Measurements from ENCODE around the gene DNAH17. TPM values are rescaled to one million over a fixed set of nuclear protein-coding genes. Genes with fewer than 3 reads are reported as not detected.

The DNAH17 gene
- total RNA-seq, 1 donor from 2014 or later = 1.3 TPM

- Mint-ChIP-seq H3K4me1 (ENCODE audit: low read depth, unreplicated experiment) (peaks cover 2% of the 10 kb centered on the region), H3K27me3 (ENCODE audit: unreplicated experiment) (peaks cover 6% of the 10 kb centered on the region), H3K4me3 (ENCODE audit: unreplicated experiment) (no peak overlapping the region), H3K36me3 (ENCODE audit: unreplicated experiment) (no peaks in the 10 kb centered on the region), H3K9me3 (ENCODE audit: unreplicated experiment) (peaks cover 4% of the 10 kb centered on the region), H3K27ac (ENCODE audit: unreplicated experiment) (no peak overlapping the region)
- TF ChIP-seq CTCF (IDR thresholded peaks at IDR 0.05; ENCODE audit: partially characterized antibody, unreplicated experiment) = no peak
- no peak for DNase-seq
Measured at GRCh38 chr17:78585006-78585630, 7.9 kb upstream of the DNAH17 start.

GRCh38 chr17:78583091-78583490 is 5.9 kb upstream of the DNAH17 start:
- TF ChIP-seq CTCF (IDR thresholded peaks at IDR 0.05; ENCODE audit: partially characterized antibody, unreplicated experiment) = no peak
- Mint-ChIP-seq H3K4me1 (ENCODE audit: low read depth, unreplicated experiment) (no peaks in the 10 kb centered on the region), H3K27me3 (ENCODE audit: unreplicated experiment) (peaks cover 6% of the 10 kb centered on the region), H3K36me3 (ENCODE audit: unreplicated experiment) (no peaks in the 10 kb centered on the region), H3K27ac (ENCODE audit: unreplicated experiment) (no peak overlapping the region), H3K4me3 (ENCODE audit: unreplicated experiment) (no peak overlapping the region), H3K9me3 (ENCODE audit: unreplicated experiment) (peaks cover 4% of the 10 kb centered on the region)
- no peak for DNase-seq

GRCh38 chr17:78581304-78581703 is 4.1 kb upstream of the DNAH17 start:
- no peak for TF ChIP-seq CTCF (IDR thresholded peaks at IDR 0.05; ENCODE audit: partially characterized antibody, unreplicated experiment)
- Mint-ChIP-seq H3K36me3 (ENCODE audit: unreplicated experiment) (no peaks in the 10 kb centered on the region), H3K4me1 (ENCODE audit: low read depth, unreplicated experiment) (no peaks in the 10 kb centered on the region), H3K27me3 (ENCODE audit: unreplicated experiment) (peaks cover 4% of the 10 kb centered on the region), H3K4me3 (ENCODE audit: unreplicated experiment) (no peak overlapping the region), H3K9me3 (ENCODE audit: unreplicated experiment) (peaks cover 4% of the 10 kb centered on the region), H3K27ac (ENCODE audit: unreplicated experiment) (no peak overlapping the region)
- no peak for DNase-seq

- no peak overlapping the region for H3K27ac Mint-ChIP-seq (ENCODE audit: unreplicated experiment)
- H3K9me3 Mint-ChIP-seq (ENCODE audit: unreplicated experiment) = peaks cover 4% of the 10 kb centered on the region
- H3K27me3 Mint-ChIP-seq (ENCODE audit: unreplicated experiment) = peaks cover 4% of the 10 kb centered on the region
- H3K4me3 Mint-ChIP-seq (ENCODE audit: unreplicated experiment) = no peak overlapping the region
- no peaks in the 10 kb centered on the region for H3K4me1 Mint-ChIP-seq (ENCODE audit: low read depth, unreplicated experiment)
- no peak for DNase-seq
- TF ChIP-seq CTCF (IDR thresholded peaks at IDR 0.05; ENCODE audit: partially characterized antibody, unreplicated experiment) = no peak
- H3K36me3 Mint-ChIP-seq (ENCODE audit: unreplicated experiment) = no peaks in the 10 kb centered on the region
Measured at GRCh38 chr17:78580277-78580804, 3.1 kb upstream of the DNAH17 start.

- H3K4me1 Mint-ChIP-seq (ENCODE audit: low read depth, unreplicated experiment) = no peaks in the 10 kb centered on the region
- H3K27ac Mint-ChIP-seq (ENCODE audit: unreplicated experiment) = no peak overlapping the region
- H3K36me3 Mint-ChIP-seq (ENCODE audit: unreplicated experiment) = no peaks in the 10 kb centered on the region
- H3K9me3 Mint-ChIP-seq (ENCODE audit: unreplicated experiment) = no peaks in the 10 kb centered on the region
- TF ChIP-seq CTCF (IDR thresholded peaks at IDR 0.05; ENCODE audit: partially characterized antibody, unreplicated experiment) = no peak
- H3K27me3 Mint-ChIP-seq (ENCODE audit: unreplicated experiment) = peaks cover 3% of the 10 kb centered on the region
- no peak for DNase-seq
- H3K4me3 Mint-ChIP-seq (ENCODE audit: unreplicated experiment) = no peak overlapping the region
Measured at GRCh38 chr17:78576389-78577112, 645 bp downstream of the DNAH17 start.
